Hematopoietic multipotent progenitor cell treated with erythropoietin and hydrocortisone succinate and interleukin-3 and kit ligand, for 8 days (in vitro differentiated cells): Measurements from ENCODE around the gene ZFX.
A peak's percentile ranks its signal among the peaks of the same experiment; 100 is the strongest.
"Not testable (repeated sequence)": the region's sequence is repeated elsewhere in the genome, so short reads cannot be mapped to it uniquely, and the experiment has no call there.

ENCODE experiments used
- DNase-seq: peaks from one replicate; pipeline ENCODE4 v3.0.0-alpha.2; 2015

ZFX gene

DNA sequence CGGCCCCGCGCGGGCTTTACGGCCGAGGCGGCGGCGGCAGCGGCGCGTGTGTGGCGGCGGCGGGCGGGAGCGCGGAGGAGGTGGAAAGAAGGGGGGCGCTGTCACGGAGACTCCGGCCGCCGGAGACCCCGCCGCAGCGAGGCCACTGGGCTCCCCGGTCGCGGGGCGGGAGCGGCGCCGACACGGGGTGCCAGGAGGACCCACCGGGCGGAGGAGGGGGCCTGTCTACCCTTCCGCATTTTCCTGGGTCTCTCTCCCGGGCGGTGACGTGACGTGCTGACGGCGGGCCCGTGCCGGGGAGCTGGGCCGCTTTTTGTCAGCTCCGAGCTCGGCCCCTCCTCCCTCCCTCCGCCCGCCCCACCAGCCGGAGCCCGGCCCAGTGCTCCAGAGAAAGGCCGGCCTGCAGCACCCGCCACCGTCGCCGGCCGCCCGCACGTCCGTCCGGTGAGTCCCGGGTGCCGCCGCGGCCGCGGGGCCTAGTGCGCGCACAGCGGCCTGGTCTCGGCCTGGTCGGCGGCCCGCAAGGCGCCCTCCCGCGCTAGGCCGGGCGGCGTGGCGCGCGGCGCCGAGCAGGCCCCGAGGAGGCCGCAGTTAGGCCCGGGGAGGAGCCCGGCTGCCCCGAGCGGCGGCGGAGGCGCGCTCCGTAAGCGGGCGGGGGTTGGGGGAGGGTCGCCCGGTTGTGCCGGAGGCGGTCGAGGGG lies at the start of gene ZFX:
Gene ZFX (plus strand): TSS at position 379 of the 700 bp plus-strand sequence. CDS start 23,014 bp downstream, outside the sequence.
- peak; percentile 50 for DNase-seq

DNA sequence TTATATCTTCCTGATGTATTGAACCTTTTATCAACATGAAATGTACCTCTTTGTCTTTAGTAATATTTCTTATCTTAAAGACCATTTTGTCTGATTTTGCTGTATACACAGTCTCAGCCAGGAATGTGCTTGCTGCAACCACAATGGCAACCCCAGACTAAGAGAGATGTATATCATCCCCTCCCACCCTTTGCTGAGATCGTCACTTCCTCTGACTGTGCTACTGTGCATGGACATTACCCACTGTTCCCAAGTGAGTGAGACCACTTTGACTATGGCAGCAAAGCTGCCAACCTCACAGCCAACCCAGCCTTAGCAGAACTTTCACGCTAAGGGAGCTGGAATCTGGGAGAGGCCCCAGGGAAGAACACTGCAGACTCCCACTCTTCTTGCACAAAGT lies 48.8 kb upstream of the ZFX start:
- DNase-seq: peak; percentile 22

DNA sequence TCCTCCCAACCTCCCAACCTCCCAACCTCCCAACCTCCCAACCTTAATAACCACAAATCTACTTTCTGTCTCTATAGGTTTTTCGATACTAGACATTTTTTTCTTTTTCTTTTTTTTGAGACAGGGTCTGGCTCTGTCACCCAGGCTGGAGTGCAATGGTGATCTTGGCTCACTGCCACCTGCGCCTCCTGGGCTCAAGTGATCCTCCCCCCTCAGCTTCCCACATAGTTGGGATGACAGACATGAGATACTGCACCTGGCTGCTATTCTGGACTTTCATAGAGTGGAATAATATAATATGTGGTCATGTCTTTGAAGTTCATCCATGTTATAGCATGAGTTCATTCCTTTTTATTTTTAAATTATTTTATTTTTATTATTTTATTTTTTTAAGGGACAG lies 39.5 kb upstream of the ZFX start:
- DNase-seq: no peak

DNA sequence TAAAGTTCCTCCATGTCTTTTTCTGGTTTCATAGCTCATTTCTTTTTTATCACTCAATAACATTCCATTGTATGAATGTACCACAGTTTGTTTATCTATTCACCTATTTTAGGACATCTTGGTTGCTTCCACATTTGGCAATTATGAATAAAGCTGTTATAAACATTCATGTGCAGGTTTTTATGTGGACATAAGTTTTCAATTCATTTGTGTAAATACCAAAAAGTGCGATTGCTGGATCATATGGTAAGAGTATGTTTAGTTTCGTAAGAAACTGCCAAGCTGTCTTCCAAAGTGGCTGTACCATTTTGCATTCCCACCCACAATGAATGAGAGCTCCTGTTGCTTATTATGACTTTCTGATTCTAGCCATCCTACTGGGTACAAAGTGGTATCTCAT lies 36.3 kb upstream of the ZFX start:
- no peak for DNase-seq

DNA sequence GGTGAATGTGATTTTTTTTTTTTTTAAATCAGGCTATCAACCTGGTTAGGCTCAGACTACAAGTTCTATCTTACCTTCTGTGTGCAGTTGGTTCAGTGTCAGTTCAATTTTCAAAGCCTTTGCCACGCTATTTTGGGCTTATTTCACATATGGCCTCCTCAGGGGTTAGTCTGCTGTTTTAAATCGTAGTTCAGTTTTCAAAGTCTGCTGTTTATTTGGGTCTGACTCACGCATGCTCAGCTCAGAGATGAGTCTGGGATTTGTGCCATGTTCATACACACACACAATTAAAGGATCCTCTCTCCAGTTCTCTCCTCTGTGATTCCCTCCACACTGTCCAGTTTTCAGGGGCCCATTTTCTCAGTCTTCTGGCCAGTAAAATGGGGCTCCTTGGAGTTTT lies 32.3 kb upstream of the ZFX start:
- no peak for DNase-seq

DNA sequence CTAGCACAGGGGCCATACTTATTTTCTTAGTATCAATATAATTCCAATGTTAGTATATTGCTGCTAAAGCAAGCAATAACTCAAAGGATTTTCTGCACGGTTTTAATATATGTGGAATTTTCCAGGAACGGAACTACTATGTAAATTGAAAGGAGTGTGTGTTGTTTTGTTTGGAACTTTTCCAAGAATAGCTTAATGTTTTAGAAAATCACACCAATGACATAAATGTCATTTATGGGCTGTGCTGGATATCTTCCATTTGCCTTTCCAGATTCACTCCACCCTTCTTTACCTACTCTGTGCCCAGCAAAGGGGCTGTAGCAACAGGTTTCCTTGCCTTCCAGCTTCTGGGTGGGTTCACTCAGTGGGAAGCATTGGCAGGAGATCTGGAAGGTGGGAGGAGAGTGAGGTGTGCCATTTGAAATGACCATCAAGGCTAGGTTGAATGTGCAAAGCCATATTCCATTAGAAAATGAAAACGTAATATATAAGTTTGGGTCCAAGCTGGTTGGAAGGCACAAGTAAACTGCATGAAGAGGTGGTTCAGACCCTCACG lies 25.2 kb upstream of the ZFX start:
- no peak for DNase-seq

DNA sequence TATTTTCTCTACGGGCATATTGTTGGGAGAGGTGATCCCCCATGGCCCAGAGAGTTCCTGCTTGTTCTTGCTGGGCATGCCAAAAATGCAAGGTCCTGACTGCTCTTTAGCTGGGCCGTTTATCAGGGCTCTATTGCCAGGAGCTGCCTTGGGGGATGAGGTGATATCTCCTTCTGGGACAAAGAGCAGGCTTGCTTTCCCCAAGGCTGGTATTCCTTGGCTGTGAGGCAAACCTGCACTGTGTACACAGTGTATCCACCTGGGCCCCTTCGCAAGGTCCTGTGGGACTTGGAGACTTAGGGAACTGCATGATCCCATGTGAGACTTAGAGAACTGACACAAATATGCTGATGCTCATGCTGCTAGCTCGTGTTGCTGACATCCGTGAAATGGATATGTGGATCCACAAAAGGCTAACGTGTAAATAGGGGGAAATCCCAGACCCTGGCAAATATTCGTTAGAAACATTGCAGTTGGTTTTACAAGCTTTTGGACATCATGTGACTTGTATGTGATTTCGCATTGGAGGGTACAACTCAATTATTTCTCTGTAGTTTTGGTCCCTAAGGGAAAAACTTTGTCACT lies 24.4 kb upstream of the ZFX start:
- no peak for DNase-seq

DNA sequence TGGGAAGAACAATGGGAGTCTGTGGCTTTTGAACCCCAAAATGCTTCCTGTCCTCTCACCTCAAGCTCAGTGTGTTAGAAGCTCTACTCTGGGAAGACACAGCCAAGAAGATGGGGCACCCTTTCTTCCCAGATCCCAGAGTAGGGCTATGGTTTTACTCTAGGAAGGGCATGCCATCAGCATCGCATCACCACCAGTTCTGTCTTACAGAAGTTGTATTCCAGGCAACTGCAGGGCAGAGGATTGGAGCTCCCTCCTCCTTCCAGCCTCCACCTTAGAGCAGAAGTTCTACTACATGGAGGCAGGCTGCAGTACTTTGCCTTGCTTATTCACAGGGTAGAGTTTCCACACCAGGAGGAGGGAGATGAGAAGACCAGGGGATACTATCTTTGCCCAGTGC lies 18.1 kb upstream of the ZFX start:
- DNase-seq: no peak

DNA sequence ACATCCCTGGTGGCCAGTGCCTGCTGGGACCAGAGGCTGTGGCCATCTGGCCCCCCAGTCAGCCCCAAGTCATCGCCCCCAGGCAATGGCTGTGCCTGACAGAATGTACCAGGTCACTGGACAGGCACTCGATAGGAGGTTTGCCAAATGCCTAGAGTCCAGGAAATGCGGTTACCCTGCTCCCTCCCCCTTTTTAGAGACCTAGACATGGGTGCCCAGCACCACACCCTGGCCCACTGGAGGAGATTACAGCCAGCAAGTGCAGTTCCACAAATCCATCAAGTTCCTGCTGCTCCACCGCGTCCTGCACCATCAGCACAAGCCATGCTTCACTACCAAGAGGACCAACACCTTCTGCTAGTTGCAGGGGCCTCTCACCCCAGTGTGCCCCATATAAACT lies 16.2 kb upstream of the ZFX start:
- DNase-seq: no peak

DNA sequence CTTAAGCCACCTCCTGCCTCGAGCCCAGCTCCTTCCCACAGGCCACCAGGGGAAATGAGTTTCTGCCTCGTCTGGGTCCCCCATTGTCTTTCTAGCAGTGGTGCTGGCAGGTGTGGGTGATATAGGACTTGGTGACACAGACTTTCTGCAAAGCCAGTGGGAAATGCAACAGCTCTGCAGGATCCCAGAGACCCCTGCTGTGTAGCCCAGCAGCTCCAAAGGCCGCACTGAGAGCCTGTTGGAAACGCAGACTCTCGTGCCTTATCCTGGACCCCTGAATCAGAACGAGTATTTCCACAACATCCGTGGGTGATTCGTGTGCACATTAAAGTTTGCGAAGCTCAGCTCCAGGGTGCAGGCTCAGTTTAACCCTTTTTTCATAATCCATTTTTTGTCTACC lies 13.8 kb upstream of the ZFX start:
- DNase-seq: not testable (repeated sequence)

DNA sequence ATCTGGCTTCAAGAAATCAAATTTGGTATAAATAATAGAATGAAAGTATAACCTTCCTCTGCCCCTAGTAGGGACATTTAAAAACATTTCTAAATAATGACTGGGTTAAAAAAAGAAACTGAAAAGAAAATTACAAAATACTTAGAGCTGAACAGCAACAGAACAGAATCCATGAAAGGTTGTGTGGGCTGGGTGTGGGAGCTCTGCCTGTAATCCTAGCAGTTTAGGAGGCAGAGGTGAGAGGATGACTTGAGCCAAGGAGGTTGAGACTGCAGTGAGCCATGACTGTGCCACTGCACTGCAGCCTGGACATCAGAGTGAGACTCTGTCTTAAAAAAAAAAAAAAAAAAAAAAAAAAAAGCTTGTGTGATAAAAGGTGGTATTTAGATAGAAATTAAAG lies 12.3 kb upstream of the ZFX start:
- DNase-seq: no peak

DNA sequence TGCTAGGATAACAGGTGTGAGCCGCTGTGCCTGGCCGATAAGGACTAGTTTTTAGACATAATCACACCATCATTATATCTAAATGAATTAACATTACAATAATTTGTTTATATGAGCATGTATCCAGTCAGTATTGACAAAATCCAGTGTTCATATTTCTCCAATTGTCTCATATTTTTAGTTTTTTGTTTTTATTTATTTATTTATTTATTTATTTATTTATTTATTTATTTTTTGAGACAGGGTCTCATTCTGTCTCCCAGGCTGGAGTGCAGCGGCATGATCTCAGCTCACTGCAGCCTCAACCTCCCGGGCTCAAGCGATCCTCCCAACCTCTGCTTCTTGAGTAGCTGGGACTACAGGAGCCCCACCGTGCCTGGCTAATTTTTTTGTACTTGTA lies 5.5 kb upstream of the ZFX start:
- DNase-seq: not testable (repeated sequence)

DNA sequence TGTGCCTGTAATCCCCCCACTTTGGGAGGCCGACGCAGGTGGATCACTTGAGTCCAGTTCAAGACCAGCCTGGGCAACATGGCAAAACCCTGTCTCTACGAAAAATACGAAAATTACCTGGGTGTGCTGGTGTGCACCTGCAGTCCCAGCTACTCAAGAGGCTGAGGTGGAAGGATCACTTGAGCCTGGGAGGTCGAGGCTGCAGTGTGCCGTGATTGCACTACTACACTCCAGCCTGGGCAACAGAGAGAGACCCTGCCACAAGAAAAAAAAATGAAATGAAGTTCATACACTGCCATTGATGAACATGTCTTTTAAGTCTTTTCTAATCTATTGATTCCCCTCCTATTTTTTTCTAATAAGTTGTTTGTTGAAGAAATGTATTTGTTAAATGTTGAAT lies 5.0 kb upstream of the ZFX start:
- DNase-seq: no peak

DNA sequence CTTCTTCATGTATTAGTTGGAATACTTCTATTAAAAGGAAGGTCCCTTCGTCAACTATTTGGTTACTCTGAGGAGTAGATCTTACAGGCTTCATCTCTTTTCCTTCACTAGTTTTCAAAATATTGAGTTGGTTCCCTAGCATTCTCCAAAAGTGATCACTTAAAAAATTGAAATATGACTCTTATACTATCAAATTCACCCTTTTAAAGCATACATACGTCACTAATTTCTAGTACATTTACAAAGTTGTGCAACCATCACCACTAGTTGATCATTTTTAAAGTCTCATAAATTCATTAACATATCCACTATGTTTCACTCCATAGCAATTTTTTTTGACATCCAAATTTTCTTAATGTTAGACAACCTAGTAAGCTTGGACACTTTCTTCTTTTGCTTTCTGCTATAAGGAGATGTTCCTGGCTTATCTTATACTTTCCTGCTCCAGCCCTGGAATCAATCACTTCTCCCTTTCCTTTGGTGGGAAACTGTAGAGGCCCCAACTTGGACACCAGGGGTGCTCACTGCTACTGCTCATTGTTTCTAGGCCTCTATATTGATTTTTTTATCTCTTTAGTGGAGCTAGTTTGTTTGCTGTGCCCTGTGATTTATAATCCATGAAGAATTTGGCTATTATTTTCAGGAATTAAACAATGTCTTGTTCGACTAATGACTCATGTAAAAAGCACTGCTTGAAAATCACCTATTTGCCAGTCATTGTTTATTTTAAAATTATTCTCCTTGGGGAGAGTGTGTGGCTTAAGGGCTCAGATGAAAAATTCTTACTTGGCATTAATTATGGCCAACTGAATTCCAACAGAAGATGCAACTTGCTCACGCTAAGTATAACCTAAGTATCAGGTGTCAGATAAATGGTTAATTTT lies 4.0 kb upstream of the ZFX start:
- DNase-seq: no peak

DNA sequence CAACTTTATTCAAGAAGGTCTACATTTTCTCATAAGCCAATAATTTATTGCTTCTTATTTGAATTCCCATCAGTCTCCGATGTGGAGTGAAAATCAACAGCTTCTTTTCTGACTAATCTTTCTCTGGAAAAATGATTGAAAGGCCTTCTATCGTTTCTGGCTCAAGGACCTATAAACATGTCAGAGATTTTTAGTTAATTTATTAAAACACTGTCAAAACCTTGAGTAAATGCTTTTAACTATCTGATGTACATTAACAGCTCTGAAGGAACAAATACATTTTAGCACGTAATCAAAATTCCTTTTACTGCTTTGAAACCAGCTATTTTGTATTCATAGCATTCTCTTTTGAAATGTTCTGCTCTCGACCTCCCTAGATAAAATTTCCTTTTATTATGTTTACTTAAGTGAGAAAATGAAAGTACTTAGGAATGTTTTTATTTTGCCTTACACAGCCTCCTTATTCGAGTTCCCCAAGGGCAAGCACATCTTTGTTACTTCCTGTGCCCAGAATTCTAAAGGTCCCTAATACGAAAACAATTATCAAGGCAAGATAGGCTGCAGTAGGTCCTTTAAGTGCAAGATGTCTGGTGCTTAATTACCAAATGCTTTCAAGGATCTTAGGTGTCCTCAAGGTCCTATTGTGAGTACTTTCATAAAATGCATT lies 3.1 kb upstream of the ZFX start:
- DNase-seq: peak; percentile 40

DNA sequence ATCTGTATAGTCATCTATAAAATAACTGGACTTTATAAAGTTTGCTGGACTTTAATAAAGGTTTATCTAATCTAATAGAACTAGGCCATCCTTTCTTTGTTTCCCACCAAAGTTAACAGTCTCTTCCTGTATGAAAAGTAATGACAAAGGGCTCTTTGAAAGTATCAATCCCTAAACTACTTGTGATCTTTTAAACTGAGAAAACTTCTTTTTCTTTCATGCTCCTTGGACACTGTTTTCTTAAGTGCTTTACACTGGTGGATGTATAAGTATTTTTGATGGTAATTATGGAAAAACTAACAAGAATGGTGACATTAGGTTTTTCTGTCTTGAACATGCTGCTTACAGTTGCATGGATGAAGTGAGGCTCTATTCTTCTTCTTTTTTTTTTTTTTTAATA lies 2.4 kb upstream of the ZFX start:
- DNase-seq: no peak

DNA sequence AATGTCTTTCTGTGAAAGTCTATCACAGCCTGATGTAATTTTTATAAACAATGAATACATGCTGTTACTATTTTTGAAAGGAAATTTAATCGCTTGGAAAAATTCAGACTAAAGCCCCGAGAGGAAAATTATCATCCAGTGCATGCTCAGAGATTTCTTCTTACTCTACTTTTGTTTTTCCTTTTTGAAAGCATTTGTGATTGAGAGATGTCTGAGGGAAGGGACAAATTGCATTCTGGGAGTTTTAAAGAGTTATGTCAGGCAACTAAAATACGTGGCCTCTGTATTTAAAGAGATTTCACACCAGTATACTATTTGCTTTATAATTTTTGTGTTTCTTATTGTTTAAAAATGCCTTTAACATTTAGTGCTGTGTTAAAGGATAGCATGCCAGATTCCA lies 1.4 kb upstream of the ZFX start:
- DNase-seq: peak; percentile 20

DNA sequence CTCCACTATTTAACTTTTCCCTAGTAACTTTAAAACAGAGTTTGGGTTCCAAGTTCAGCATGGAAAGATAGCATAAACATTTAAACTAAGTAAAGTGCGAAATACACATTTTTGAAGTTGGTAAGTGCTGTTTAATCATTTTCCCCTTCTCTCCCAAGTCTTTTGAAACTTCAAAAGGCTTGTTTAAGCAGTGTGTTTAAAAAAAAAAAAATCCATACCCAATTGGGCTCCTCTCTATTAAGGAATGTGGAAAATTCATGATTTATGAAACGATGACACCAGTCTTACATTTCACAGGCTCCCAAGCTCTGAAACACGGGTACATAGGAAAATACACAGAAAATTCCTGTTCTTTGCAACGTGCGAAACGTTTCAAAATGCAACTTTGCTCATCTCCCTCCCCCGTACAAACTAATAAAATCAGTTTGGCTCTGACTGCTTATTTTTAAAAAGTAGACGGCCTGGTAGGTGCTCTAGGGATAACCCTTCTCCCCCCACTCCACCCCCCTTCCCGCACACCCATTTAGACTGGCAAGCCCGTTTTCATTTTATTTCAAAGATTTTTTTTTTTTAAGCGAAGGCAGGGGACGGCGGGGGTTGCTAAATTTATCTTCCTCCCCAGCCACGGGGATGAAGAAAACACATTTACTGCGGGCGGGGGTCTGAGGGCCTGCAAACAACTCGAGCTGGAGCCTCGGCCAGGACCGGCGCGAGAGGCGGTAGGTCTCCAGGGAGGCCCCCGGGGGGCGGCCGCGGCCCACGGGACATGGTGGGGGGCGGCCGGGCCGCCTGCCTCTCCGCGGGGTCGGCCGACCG lies 786 bp upstream of the ZFX start:
- peak; percentile 16 for DNase-seq

DNA sequence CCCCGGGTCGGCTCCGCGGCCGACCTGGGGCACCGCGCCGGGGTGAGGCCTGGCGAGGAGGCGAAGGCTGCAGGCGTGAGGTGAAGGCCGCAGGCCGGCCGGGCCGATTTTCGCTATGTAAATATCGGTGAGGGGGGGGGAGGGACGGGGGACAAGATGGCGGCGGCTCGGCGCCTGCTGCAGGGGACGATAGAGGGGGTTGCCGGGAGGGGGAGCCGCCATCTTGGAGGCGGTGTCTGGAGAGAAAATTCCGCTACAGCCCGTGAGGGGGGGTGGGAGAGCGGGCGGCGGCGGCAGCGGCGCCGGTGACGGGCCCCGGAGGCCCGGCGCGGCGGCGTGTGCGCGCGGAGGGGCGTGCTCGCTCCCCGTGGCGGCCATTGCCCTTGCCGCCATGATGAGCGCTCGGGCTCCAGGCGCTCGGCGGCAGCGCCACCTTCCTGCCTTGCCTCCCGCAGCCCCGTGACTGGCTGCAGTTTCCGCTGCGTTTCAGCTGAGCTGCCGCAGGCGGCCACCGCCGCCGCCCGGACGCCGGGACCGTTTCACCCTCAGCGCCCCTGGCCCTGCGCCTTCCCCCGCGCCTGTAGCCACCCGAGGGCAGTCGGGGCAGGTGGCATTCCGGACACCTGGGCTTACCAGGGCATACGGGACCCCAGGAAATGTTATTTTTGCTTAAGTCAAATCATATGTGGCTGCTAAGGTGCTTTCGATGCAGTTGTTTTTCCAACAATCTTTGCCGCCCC lies 692 bp downstream of the ZFX start:
- DNase-seq: peak; percentile 82

DNA sequence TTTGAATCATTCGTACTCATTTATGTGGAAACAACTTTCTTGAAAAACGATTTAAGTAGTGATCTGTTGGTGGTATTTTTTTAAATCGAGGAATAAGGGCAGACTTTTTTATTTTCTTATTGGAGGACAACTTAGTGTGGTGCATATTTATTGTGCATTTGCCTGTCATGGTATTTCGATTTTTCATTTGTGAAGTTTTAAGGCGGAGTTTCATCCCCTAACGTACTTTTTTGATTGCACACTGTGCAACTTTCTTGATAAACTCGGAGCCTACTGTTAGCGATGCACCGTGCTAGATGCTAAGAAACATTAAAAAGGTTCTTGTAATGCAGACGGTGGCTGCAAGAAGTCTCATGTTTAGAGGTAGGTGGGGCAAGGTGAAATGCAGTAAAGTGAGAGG lies 1.4 kb downstream of the ZFX start:
- DNase-seq: peak; percentile 11

DNA sequence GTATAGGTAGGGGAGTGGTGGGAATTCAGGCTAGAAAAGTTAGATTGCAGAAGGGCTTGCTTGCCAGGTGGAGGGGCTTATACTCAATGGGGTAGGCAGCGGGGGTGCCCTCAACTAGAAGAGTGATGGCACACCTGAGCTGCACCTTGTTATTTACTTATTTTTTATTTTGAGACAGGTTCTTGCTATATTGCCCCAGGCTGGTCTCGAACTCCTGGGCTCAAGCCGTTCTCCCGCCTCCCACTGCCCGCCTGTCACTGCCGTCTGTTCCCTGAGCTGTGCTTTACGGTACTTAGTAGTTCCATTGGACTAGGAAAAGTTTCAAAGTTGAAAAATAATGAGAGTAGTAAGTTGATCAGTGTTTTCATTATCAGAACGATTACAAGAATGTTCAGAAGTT lies 2.0 kb downstream of the ZFX start:
- DNase-seq: no peak
